PFSK-1 (cell line): Measurements from ENCODE around the gene TRAK2.

Experiments used
- FOXP2 ChIP-seq: optimal IDR thresholded peaks from 2 replicates; pipeline ENCODE3; 2011; ENCODE audit warnings: borderline replicate concordance, control low read depth, inconsistent platforms; ENCODE audit not compliant: insufficient read depth; ENCODE audit errors: extremely low read length, extremely low read depth
- POLR2AphosphoS5 ChIP-seq: IDR thresholded peaks from 2 replicates; pipeline ENCODE4 v1.6.1; 2012; ENCODE audit warnings: low read depth, mild to moderate bottlenecking, control low read depth, low read length, moderate library complexity
- SIN3A ChIP-seq: IDR thresholded peaks from 2 replicates; pipeline ENCODE4 v1.6.1; 2012; ENCODE audit warnings: mild to moderate bottlenecking, low read length, moderate library complexity, borderline replicate concordance; ENCODE audit not compliant: insufficient read depth
- TAF1 ChIP-seq: IDR thresholded peaks from 2 replicates; pipeline ENCODE4 v1.6.1; 2012; ENCODE audit warnings: low read length, control low read depth, borderline replicate concordance; ENCODE audit not compliant: insufficient read depth
- TF ChIP-seq, protein P1 (sequence below), 2 experiments: IDR thresholded peaks; 2 replicates each; pipeline versions ENCODE4 v1.6.1 to v1.8.0; 2011 to 2012; ENCODE audit warnings: low read depth in 2 of 2, low read length in 2 of 2, control low read depth in 1 of 2, inconsistent platforms in 1 of 2, mild to moderate bottlenecking in 1 of 2, moderate library complexity in 1 of 2; ENCODE audit not compliant: insufficient read depth in 1 of 2

TRAK2 gene

GRCh38 chr2:201363857-201364560 lies 87.2 kb downstream of the TRAK2 start:
- TF ChIP-seq FOXP2 = no peak
- no peak for TF ChIP-seq SIN3A
- TF ChIP-seq, protein P1, sequence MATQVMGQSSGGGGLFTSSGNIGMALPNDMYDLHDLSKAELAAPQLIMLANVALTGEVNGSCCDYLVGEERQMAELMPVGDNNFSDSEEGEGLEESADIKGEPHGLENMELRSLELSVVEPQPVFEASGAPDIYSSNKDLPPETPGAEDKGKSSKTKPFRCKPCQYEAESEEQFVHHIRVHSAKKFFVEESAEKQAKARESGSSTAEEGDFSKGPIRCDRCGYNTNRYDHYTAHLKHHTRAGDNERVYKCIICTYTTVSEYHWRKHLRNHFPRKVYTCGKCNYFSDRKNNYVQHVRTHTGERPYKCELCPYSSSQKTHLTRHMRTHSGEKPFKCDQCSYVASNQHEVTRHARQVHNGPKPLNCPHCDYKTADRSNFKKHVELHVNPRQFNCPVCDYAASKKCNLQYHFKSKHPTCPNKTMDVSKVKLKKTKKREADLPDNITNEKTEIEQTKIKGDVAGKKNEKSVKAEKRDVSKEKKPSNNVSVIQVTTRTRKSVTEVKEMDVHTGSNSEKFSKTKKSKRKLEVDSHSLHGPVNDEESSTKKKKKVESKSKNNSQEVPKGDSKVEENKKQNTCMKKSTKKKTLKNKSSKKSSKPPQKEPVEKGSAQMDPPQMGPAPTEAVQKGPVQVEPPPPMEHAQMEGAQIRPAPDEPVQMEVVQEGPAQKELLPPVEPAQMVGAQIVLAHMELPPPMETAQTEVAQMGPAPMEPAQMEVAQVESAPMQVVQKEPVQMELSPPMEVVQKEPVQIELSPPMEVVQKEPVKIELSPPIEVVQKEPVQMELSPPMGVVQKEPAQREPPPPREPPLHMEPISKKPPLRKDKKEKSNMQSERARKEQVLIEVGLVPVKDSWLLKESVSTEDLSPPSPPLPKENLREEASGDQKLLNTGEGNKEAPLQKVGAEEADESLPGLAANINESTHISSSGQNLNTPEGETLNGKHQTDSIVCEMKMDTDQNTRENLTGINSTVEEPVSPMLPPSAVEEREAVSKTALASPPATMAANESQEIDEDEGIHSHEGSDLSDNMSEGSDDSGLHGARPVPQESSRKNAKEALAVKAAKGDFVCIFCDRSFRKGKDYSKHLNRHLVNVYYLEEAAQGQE (IDR thresholded peaks at IDR 0.05; ENCODE audit: insufficient read depth in 1 of 2, low read depth in 2 of 2, low read length in 2 of 2) = no peak
- TF ChIP-seq TAF1 = no peak
- TF ChIP-seq POLR2AphosphoS5 = no peak

DNA sequence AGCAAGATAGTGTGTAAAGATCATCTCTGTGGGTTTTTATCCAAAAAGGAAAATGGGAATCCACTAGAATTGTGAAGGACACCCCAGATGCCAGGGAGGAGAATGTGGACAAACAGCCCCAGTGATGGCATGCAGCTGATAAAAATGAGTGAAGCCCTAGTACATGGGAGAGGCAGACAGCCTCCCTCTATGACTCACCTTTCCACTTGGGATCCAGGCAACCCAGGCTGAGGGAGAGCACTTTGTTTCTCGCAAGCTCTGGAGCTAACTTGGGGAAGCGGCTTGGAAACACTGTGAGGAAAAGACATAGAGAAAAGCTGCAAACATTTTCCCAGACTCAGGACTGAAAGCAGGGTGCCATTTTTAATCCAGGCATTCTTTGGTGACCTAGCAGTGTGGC lies 88.9 kb downstream of the TRAK2 start:
- TF ChIP-seq FOXP2 (no peak), TAF1 (no peak), SIN3A (no peak), POLR2AphosphoS5 (no peak)
- TF ChIP-seq, protein P1 (IDR thresholded peaks at IDR 0.05; ENCODE audit: insufficient read depth in 1 of 2, low read depth in 2 of 2, low read length in 2 of 2) = no peak

DNA sequence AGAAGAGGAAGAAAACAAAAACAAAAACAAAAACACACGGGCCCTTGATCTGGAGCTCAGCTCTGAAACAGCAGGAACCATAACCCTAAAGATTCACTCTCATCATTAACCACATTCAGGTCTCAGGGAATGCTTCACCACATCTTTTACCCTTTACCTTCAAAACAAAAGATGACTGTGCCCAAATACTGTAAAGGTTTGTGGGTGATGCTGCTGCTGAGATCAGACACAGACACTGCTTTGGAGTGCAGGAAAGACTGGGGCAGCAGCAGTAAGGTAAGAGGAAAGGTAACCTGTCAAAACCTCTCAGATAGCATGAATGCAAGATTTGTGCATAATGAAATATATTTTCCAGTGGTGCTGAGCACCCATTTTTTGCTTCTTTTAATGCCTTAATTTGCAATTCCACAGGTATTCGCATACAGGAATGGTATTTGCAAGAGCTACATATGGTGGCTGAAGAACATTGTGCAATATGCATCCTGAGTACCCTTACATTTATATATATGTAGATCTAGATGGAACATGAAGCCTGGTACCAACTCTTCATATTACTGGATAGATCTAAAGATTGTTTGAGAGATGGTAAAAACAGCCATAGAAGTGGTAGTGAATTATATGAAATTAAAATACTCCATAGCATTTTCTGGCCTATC lies 90.1 kb downstream of the TRAK2 start:
- TF ChIP-seq POLR2AphosphoS5 = no peak
- no peak for TF ChIP-seq FOXP2

- no peak for TF ChIP-seq SIN3A
These were observed 91.0 kb downstream of the TRAK2 start for GRCh38 chr2:201360256-201360655.

GRCh38 chr2:201358684-201359083 lies 92.6 kb downstream of the TRAK2 start:
- no peak for TF ChIP-seq POLR2AphosphoS5
- no peak for TF ChIP-seq TAF1
- TF ChIP-seq, protein P1 (IDR thresholded peaks at IDR 0.05; ENCODE audit: insufficient read depth in 1 of 2, low read depth in 2 of 2, low read length in 2 of 2) = no peak
- TF ChIP-seq FOXP2 = no peak
- TF ChIP-seq SIN3A = no peak

DNA sequence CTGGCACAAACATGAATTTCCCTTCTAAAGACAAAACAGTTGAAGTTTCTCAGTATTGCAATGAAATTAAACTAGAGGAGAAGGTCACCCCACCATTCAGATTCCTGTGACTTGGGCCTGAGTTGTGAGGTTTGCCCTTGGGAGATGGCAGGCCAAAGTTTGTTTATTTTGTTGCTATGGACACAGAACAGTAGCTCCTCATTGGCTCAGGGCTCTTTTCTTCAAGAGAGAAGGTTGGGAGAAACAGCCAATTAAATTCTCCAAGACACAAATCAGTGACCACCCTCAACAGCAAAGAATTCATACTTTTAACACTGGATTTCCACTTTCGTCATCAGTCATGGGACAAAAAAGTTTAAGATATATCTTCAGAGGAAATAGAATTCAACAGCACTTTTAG lies 94.0 kb downstream of the TRAK2 start, which contains the start of gene FLACC1:
Gene FLACC1 (minus strand): TSS at position 125 of the 400 bp plus-strand sequence. CDS start 5,941 bp downstream, outside the sequence.
- TF ChIP-seq SIN3A (no peak), POLR2AphosphoS5 (no peak), FOXP2 (no peak), TAF1 (no peak)
- TF ChIP-seq, protein P1 (IDR thresholded peaks at IDR 0.05; ENCODE audit: insufficient read depth in 1 of 2, low read depth in 2 of 2, low read length in 2 of 2) = no peak
